Stimulated activated CD4-positive, alpha-beta T cell treated with anti-CD3 and anti-CD28 coated beads, Interleukin-2, amount 100 ng/mL, for 48 hours (primary cell): ENCODE results near the gene STS.

ENCODE experiments used
- DNase-seq, 2 donors: peaks; one replicate each; pipeline ENCODE4 v3.0.0-alpha.2; 2020

STS gene

DNA sequence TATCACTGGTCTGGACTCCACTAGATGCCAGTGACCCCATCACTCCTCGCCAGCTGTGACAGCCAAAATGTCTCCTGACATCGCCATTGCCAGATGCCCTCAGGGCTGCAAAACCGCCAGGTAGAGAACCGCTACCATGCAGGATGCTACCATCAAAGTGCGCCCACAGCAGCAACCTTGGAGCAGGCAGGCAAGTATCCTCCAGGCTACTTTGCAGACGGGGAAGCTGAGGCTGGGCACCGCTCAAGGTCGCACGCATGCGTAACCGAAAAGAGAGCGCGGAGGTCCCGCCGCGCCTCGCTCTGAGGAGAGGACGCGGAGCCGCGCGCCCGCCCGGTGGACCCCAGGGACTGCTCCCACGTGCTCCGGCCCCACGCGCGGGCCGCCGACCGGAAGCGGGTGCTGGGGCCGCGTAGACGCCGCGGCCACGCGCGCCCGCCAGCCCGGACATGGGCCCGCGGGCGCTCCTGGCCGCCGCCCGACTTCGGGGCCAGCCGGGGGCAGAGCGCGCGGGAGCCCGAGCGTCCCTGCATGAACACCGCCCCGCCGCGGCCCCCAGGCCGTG lies at the start of gene STS:
Gene STS (plus strand): TSS at position 300 of the 565 bp plus-strand sequence. CDS start 105,488 bp downstream, outside the sequence.
- DNase-seq, result peak; percentile 11 to 34

DNA sequence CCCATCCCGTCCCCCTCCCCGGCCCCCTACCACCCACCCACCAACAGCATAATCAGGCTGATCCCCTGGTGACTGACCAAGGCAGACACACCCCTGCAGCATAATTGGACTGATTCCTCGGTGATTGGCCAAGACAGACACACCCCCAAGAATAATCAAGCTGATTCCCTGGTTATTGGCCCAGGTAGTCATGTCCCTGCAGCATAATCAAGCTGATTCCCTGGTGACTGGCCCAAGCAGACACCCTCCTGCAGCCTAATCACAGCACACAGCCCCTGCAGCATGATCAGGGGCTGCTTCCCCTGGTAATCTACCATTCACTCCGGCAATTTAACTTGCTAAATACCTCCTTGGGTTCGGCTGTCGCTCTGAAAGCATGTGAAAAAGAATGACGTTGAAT lies 47.5 kb upstream of the STS start:
- DNase-seq, result no peak

GRCh38 chrX:7102119-7102518 lies 45.4 kb upstream of the STS start:
- no peak for DNase-seq

DNA sequence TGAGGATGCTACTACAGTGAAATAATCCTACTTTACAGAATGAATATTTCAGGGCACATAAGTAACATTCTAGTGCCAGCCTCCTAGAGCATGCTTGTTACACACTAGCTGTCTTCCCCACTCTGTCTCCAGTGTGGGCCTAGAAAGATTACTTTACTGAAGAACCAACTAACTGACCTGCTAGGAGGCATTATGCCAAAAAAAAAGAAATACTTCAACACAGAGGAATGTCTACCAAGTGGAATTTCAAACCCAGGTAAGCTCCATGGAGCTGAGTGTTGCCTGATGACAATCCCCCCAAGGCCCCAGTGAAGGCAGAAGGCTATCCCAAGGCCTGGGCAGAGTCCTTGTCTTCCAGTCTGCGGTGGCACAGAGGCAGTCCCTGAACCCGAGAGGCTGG lies 40.9 kb upstream of the STS start:
- DNase-seq, result no peak

- no peak for DNase-seq
Observed at GRCh38 chrX:7108030-7108429, 39.5 kb upstream of the STS start.

GRCh38 chrX:7109049-7109531 lies 38.4 kb upstream of the STS start:
- no peak for DNase-seq

DNA sequence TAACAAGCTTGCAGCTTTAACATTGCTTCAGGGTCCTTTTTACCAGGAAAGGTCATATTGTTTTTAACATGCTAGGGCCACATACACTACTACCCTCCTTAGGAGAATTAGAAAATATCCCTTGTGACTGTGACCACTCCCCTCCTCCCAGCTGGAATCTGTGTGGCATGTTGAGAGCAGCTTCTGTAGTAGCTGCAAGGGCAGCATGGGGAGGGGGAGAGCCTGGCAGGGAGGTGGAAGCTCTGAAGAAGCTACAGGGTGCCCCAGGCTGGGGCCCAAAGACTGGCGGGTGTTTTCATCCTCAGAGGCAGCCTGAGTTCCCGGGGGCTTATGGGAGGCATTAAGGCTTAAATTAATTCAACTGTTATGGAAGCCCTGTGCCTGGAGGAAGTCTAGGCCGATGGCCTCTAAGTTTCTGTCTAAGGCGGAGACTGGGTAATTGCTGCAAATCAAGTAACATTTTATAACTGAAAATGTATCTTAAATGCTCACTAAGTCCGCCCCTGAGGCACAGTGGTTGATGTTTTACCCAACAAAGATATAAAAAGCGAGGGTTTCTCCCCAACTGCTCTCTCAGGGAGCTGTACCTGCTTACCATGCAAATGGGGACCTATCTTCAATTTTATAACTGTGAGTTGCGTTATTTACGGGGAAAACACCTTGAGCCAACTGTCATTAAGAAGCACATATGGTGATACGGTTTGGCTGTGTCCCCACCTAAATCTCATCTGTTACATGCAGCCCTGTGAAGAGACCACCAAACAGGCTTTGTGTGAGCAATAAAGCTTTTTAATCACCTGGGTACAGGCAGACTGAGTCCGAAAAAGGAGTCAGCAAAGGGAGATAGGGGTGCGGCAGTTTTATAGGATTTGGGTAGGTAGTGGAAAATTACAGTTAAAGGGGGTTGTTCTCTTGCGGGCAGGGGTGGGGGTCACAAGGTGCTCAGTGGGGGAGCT lies 37.4 kb upstream of the STS start:
- DNase-seq, result no peak

DNA sequence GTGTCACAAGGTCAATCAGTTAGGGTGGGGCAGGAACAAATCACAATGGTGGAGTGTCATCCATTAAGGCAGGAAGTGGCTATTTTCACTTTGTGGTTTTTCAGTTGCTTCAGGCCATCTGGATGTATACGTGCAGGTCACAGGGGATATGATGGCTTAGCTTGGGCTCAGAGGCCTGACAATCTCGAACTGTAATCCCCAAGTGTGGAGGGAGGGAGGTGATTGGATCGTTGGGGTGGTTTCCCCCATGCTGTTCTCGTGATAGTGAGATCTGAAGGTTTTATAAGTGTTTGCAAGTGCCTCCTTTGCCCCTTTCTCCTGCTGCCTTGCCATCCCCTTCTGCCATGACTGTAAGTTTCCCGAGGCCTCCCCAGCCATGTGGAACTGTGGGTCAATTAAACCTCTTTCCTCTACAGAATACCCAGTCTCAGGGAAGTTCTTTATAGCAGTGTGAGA lies 36.7 kb upstream of the STS start:
- no peak for DNase-seq

DNA sequence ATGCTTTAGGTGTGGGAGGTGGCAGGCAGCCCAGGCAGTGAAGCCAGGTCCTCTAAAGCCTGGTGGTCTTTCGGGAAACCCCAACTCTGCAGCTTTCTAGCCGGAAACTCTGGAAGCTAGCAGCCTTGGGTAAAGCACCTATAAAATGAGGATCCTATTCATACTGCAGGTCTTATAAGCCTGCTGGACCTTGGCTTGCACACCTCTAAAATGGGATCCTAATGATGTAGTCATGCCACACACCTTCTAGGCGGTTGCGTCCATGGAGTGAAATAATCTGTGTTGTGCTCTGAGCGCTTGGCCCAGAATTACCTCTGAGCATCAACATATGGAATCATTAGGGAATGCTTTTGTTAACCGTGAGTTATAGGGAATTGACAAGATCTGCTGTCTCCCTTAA lies 36.0 kb upstream of the STS start:
- DNase-seq, result no peak

DNA sequence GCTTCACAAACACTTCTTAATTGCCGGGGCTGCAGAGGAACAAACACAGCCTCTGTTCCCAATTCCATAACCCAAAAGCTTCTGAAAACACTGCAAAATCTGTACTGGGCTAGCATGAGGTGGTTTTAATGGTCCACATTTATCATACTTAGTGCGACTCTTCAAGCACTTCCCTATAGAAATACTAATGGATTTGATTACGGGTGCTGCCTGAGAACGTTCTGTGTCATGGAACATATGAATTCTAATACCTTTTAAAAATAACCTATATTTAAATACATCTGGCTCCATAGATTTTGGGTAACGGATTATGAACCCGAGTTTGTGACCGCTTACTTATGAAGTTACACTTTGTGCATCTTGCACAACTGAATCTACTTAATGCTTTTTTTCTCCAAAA lies 35.4 kb upstream of the STS start:
- DNase-seq, result no peak

GRCh38 chrX:7115557-7115956 lies 32.0 kb upstream of the STS start:
- DNase-seq, result no peak

- DNase-seq, result no peak
Observed at GRCh38 chrX:7116081-7116480, 31.4 kb upstream of the STS start.

DNA sequence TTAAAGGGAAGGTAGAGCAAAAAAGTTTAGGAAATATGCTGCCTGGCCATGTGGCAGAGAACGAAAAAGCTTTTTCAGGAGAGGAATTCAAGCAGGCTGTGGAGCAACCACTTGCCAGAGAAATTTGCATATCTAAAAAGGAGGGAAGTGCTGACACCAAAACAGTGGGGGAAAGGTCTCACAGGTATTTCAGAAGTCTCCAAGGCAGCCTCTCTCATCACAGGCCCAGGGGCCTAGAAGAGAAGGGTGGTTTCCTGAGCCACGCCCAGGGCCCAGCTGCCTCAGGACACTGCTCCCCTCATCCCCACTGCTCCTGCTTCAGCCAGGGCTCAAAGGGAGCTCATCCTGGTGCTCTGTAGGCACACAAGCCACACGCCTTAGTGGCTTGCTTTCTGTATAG lies 29.9 kb upstream of the STS start:
- no peak for DNase-seq

DNA sequence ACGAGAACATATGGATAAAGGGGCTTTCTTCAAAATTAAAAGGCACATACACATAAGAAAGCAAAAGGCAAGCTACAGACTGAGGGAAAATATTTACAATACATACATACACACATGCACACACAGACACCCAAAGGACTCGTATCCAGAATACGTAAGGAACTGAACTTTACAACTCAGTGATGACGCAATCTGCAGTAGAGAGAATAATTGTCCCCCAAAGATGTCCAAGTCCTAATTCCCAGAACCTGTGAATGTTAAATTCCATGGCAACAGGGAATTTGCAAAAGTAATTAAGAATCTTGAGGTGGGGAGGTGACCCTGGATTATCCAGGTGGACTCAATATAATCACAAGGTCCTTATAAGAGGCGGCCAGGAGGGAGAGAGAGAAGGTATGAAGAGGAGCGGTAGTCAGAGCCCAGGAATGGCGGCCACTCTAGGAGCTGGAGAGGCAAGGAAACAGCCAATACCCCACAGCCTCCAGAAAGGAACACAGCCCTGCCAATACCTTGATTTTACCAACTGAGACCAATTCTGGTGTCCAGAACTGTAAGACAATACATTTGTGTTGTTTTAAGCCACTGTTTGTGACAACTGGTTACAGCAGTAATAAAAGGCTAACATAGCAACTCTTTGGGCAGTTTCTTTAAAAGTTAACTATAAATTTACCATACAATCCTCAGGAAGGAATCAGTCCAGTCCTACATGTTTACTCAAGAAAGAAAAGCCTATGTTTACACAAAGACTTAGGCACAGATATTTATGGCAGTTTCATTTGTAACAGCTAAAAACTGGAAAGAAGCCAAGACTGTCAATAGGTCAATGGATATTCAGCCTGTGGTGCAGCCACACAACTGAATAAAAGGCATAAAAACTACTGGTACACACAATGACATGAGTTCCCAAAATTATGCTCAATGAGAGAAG lies 27.3 kb upstream of the STS start:
- no peak for DNase-seq

DNA sequence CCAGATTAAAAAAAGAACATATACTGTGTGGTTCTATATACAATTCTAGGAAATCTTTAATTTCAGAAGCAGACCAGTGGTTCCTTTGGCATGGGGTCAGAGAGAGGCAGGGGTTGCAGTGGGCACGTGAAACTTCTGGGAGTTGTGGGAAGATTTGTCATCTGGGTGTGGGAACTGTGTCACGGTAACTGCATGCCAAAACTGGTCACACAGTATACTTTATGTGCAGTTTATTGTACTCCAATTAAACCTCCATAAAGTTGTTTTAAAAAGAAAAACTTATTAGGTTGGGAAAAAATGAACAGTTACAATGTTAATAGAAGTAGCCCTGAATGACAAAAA lies 26.7 kb upstream of the STS start:
- no peak for DNase-seq

GRCh38 chrX:7127056-7127455 lies 20.5 kb upstream of the STS start:
- no peak for DNase-seq

DNA sequence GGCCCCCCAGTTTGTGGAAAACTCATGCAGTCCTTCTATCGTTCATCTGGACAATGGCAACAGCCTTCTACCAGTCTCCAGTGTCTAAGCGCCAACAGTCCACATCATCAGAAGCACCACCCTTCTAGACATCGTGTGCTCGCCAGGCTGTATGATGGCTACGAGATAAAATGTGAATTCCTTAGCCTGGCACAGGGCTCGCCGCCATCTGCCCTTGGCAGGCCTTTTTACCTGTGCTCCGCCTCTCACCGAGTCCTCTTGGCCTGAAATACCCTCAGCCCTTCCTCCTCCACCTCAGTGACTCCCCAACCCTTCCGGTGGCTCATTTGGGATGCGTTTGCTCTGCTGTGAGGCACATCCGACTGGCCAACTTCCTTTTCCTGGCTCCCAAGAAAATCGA lies 15.9 kb upstream of the STS start:
- DNase-seq, result no peak

DNA sequence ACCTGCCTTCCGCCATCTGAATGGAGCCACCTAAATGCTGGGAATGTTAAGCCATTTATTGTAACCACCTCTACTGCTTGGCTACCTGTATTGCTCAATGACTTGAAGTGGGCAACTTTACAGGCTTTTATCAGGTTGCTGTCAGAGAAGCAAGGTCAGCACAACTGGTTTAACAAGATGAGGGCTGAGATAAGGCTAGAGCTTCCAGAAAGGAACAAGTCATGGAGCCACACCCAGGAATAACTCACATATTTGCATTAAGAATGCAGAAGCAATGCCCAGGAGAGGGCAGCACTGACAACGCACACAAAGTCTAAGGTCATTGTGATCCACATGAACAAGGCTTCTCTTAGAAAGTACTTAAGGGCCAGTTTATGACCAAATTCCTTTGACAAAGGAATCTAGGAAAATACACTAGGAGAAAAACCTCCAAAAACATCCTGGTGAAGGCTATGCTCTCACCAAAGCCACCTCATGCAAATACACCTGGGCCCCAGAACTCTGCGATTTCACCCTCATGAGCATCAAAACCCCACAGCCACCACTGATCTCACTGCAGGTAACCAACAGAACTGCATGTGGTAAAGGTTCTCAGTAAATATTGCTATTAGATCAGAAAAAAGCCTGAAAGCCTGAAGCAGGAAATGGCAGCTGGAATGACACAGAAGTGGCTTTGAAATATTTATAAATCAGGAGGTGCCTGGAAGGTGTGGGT lies 15.0 kb upstream of the STS start:
- DNase-seq, result peak; percentile 4 to 7

GRCh38 chrX:7133050-7133440 lies 14.5 kb upstream of the STS start:
- no peak for DNase-seq

DNA sequence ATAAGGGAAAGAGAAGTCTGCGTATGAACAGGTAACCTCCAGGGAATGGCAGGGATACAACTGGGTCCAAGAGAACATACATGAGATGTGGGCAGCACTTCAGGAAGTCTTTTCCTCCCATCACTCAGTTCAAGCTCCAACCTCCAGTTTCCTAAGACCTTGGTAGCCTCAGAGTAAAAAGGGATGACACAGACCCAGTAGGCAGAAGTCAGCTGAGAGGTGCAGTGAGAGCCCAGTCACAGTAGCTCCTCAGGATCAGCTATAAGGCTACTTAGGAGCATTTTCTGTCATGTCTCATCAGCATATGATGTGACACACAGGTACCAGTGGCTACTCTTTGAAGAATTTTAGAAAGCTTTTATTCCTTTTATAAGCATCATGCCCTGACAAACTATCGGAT lies 12.5 kb upstream of the STS start:
- DNase-seq, result no peak

- DNase-seq, result no peak
Observed at GRCh38 chrX:7139202-7140081, 8.1 kb upstream of the STS start.

DNA sequence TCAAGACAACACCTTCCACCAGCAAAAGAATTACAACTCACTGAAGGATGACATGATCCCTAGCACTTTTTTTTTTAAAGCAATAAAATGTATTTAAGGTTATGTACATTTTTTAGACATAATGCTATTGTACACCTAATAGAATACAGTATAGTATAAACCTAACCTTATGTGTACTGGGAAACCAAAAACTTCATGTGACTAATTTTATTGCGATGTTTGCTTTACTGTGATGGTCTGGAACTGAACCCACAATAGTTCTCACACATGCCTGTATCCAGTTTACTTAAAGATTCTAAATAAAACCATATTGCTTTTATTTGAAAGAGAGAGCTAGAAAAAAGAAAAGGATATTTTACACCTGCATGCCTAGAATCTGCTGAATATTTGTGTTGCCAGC lies 4.4 kb upstream of the STS start:
- DNase-seq, result no peak
